GM23338 (cell line): ENCODE measurements around the gene INPP4B. TPM values are rescaled to one million over a fixed set of nuclear protein-coding genes. Genes with fewer than 3 reads are reported as not detected.

ENCODE experiments used
- ATAC-seq: fragments of 200-7000 bp; cut with Tn5 transposase; 3 replicates; pipeline ENCODE4 v1.9.1; 2020
- DNase-seq: peaks from one replicate; pipeline ENCODE4 v3.0.0-alpha.2; 2015; ENCODE audit warnings: low spot score
- H2AFZ ChIP-seq: fragments of 200-600 bp; sonication (generic); 2 replicates; pipeline ENCODE4 v1.8.0; 2016; ENCODE audit warnings: antibody characterized with exemption, mild to moderate bottlenecking, moderate library complexity
- H3F3A ChIP-seq: fragments of 200-600 bp; sonication (generic); replicated peaks from 2 replicates; pipeline ENCODE4 v1.8.0; 2017; ENCODE audit warnings: antibody characterized with exemption, mixed run types, low read depth
- H3K27ac ChIP-seq: fragments of 200-600 bp; sonication (generic); 2 replicates; pipeline ENCODE4 v1.6.1; 2016; ENCODE audit warnings: low read depth
- H3K27me3 ChIP-seq: fragments of 200-600 bp; sonication (generic); 2 replicates; pipeline ENCODE4 v1.8.0; 2016; ENCODE audit warnings: mild to moderate bottlenecking, mixed run types, moderate library complexity; ENCODE audit not compliant: insufficient read depth
- H3K36me3 ChIP-seq: fragments of 200-600 bp; sonication (generic); 2 replicates; pipeline ENCODE4 v1.8.0; 2016; ENCODE audit warnings: mild to moderate bottlenecking; ENCODE audit not compliant: insufficient read depth
- H3K4me1 ChIP-seq: fragments of 200-600 bp; sonication (generic); 2 replicates; pipeline ENCODE4 v1.8.0; 2016; ENCODE audit warnings: mild to moderate bottlenecking, moderate library complexity; ENCODE audit not compliant: insufficient read depth
- H3K4me2 ChIP-seq: fragments of 200-600 bp; sonication (generic); 2 replicates; pipeline ENCODE4 v1.7.1; 2017; ENCODE audit warnings: mixed run types
- H3K4me3 ChIP-seq: fragments of 200-600 bp; sonication (generic); 2 replicates; pipeline ENCODE4 v1.6.1; 2016; ENCODE audit warnings: mixed run types
- H3K79me2 ChIP-seq: fragments of 200-600 bp; sonication (generic); replicated peaks from 2 replicates; pipeline ENCODE4 v1.8.0; 2017; ENCODE audit warnings: mild to moderate bottlenecking; ENCODE audit not compliant: insufficient read depth
- H3K9me2 ChIP-seq: fragments of 200-600 bp; sonication (generic); 2 replicates; pipeline ENCODE4 v1.8.0; 2017; ENCODE audit not compliant: insufficient read depth
- H4K20me1 ChIP-seq: fragments of 200-600 bp; sonication (generic); replicated peaks from 2 replicates; pipeline ENCODE4 v1.8.0; 2017; ENCODE audit warnings: mild to moderate bottlenecking; ENCODE audit not compliant: insufficient read depth
- H3K27ac Mint-ChIP-seq: 2 replicates; pipeline ENCODE4 v1.8.0; 2020; ENCODE audit warnings: inconsistent platforms, mild to moderate bottlenecking, moderate library complexity, mixed read lengths
- H3K27me3 Mint-ChIP-seq: 3 replicates; pipeline ENCODE4 v1.8.0; 2022; ENCODE audit warnings: low read depth, mild to moderate bottlenecking, moderate library complexity, mixed read lengths, inconsistent platforms; ENCODE audit not compliant: insufficient read depth, poor library complexity
- H3K36me3 Mint-ChIP-seq: 3 replicates; pipeline ENCODE4 v1.8.0; 2021; ENCODE audit warnings: low read depth, mild to moderate bottlenecking, inconsistent platforms, moderate library complexity, mixed read lengths
- H3K4me1 Mint-ChIP-seq: 3 replicates; pipeline ENCODE4 v1.8.0; 2020; ENCODE audit warnings: mild to moderate bottlenecking, inconsistent platforms, mixed read lengths
- H3K4me3 Mint-ChIP-seq: 3 replicates; pipeline ENCODE4 v1.8.0; 2021; ENCODE audit warnings: moderate library complexity, mild to moderate bottlenecking, inconsistent platforms, mixed read lengths
- H3K9me3 Mint-ChIP-seq: 3 replicates; pipeline ENCODE4 v1.8.0; 2020; ENCODE audit warnings: moderate library complexity, mild to moderate bottlenecking, inconsistent platforms, mixed read lengths
- CREB1 ChIP-seq: fragments of 250-450 bp; sonication (Bioruptor Pico); IDR thresholded peaks from 2 replicates; pipeline ENCODE4 v1.5.0; 2020; ENCODE audit warnings: low read depth, mild to moderate bottlenecking, moderate library complexity
- CTCF ChIP-seq, 2 experiments: fragments of 200-600 bp in 1 of 2; sonication (generic) in 1 of 2; conservative IDR thresholded peaks; 2 replicates each; pipeline versions ENCODE4 v1.5.1 to v1.6.1; 2016 to 2017; ENCODE audit warnings: antibody characterized with exemption in 2 of 2, low read depth in 2 of 2, mild to moderate bottlenecking in 2 of 2, moderate library complexity in 1 of 2
- ETS1 ChIP-seq: IDR thresholded peaks from 2 replicates; pipeline ENCODE4 v1.6.1; 2016; ENCODE audit warnings: antibody characterized with exemption
- EZH2 ChIP-seq: fragments of 200-600 bp; sonication (generic); IDR thresholded peaks from one replicate; pipeline ENCODE4 v1.8.0; 2017; ENCODE audit warnings: antibody characterized with exemption, mild to moderate bottlenecking, low read depth; ENCODE audit not compliant: unreplicated experiment
- EZH2phosphoT487 ChIP-seq: fragments of 200-600 bp; sonication (generic); IDR thresholded peaks from one replicate; pipeline ENCODE4 v1.8.1; 2018; ENCODE audit warnings: antibody characterized with exemption; ENCODE audit not compliant: unreplicated experiment
- JUNB ChIP-seq: IDR thresholded peaks from one replicate; pipeline ENCODE4 v1.6.1; 2016; ENCODE audit warnings: antibody characterized with exemption; ENCODE audit not compliant: unreplicated experiment
- NANOG ChIP-seq: IDR thresholded peaks from 2 replicates; pipeline ENCODE4 v1.6.1; 2016; ENCODE audit warnings: antibody characterized with exemption, borderline replicate concordance
- POLR2AphosphoS5 ChIP-seq: IDR thresholded peaks from 2 replicates; pipeline ENCODE4 v1.6.1; 2016; ENCODE audit warnings: antibody characterized with exemption, low read depth
- REST ChIP-seq: IDR thresholded peaks from one replicate; pipeline ENCODE4 v1.6.1; 2018; ENCODE audit warnings: antibody characterized with exemption; ENCODE audit not compliant: unreplicated experiment
- STAT1 ChIP-seq: IDR thresholded peaks from one replicate; pipeline ENCODE4 v1.6.1; 2016; ENCODE audit warnings: antibody characterized with exemption; ENCODE audit not compliant: unreplicated experiment
- ZNF114 ChIP-seq: fragments of 250-450 bp; sonication (Bioruptor Pico); IDR thresholded peaks from 2 replicates; pipeline ENCODE4 v1.5.0; 2020; ENCODE audit warnings: mild to moderate bottlenecking, moderate library complexity
- ZNF331 ChIP-seq: fragments of 250-450 bp; sonication (Bioruptor Pico); IDR thresholded peaks from 2 replicates; pipeline ENCODE4 v1.5.0; 2020; ENCODE audit warnings: low read depth, mild to moderate bottlenecking, moderate library complexity
- ZNF462 ChIP-seq: fragments of 250-450 bp; sonication (Bioruptor Pico); IDR thresholded peaks from 2 replicates; pipeline ENCODE4 v1.5.0; 2020; ENCODE audit warnings: mild to moderate bottlenecking, moderate library complexity
- polyA plus RNA-seq: library from polyadenylated mRNA; unstranded; fragments of >200 nt; fragmentation: Nextera tagmentation; extraction: Ambion mirVana; gene quantifications from 2 replicates; pipeline ENCODE4 v1.2.1, GENCODE V29; 2016
- total RNA-seq: library from RNA; depleted of rRNA; stranded (reverse); fragments of >200 nt; shearing (Covaris generic); gene quantifications from 2 replicates; pipeline ENCODE4 v1.2.3, GENCODE V29; 2014

Gene INPP4B
- total and polyA plus RNA-seq, 2 experiments from 2014 or later = 0.11 to 0.14 TPM

- DNase-seq (no peak), ATAC-seq (no peak)
- Histone ChIP-seq H4K20me1 (no peaks in the 10 kb centered on the region), H3K27ac (no peak overlapping the region), H3K4me3 (no peak overlapping the region), H2AFZ (no peak overlapping the region), H3K9me2 (peaks cover 8% of the 10 kb centered on the region), H3F3A (no peaks in the 10 kb centered on the region), H3K4me2 (no peak overlapping the region), H3K27me3 (no peaks in the 10 kb centered on the region), H3K4me1 (no peaks in the 10 kb centered on the region), H3K79me2 (no peaks in the 10 kb centered on the region), H3K36me3 (no peaks in the 10 kb centered on the region)
- no peak overlapping the region for H3K27ac Mint-ChIP-seq
- no peaks in the 10 kb centered on the region for H3K4me1 Mint-ChIP-seq
- H3K4me3 Mint-ChIP-seq = no peak overlapping the region
- H3K9me3 Mint-ChIP-seq = no peaks in the 10 kb centered on the region
- TF ChIP-seq EZH2phosphoT487 = no peak
- no peak for TF ChIP-seq CTCF (conservative IDR thresholded peaks at IDR 0.05; ENCODE audit: low read depth in 2 of 2)
- TF ChIP-seq CREB1 (CRISPR knock-in tag) = no peak
- TF ChIP-seq ZNF462 (CRISPR knock-in tag) = no peak
- no peak for TF ChIP-seq ZNF114 (CRISPR knock-in tag)
- no peak for TF ChIP-seq NANOG
- TF ChIP-seq JUNB = no peak
- no peak for TF ChIP-seq ZNF331 (CRISPR knock-in tag)
- no peak for TF ChIP-seq EZH2
- TF ChIP-seq REST = no peak
- no peak for TF ChIP-seq STAT1
- no peak for TF ChIP-seq POLR2AphosphoS5
- TF ChIP-seq ETS1 = no peak
- H3K36me3 Mint-ChIP-seq = no peaks in the 10 kb centered on the region
- no peaks in the 10 kb centered on the region for H3K27me3 Mint-ChIP-seq
Measured at GRCh38 chr4:142311916-142312315, 534.2 kb downstream of the INPP4B start.
